ENCODE results near the gene EFNA5.

- TF ChIP-seq CTCF (IDR thresholded peaks at IDR 0.05; ENCODE audit: borderline replicate concordance, extremely low read depth, low read length, poor library complexity, severe bottlenecking) (no peak), EZH2 (IDR thresholded peaks at IDR 0.05; ENCODE audit: borderline replicate concordance, low read depth, low read length, severe bottlenecking) (no peak)
Observed at GRCh38 chr5:107515521-107516080, 155.1 kb downstream of the EFNA5 start.

Measured in DND-41 (cell line).